Endodermal cell (in vitro differentiated cells): ENCODE results near the gene MTREX. TPM values are rescaled to one million over a fixed set of nuclear protein-coding genes. Genes with fewer than 3 reads are reported as not detected.

ENCODE experiments used
- DNase-seq: peaks from one replicate; pipeline ENCODE4 v3.0.0-alpha.2; 2017
- H3K27ac ChIP-seq: 2 replicates; pipeline ENCODE4 v1.5.1; 2013; ENCODE audit warnings: mild to moderate bottlenecking, low read depth, low read length, moderate library complexity
- H3K27me3 ChIP-seq: 2 replicates; pipeline ENCODE4 v1.6.1; 2013; ENCODE audit warnings: mild to moderate bottlenecking, low read length, moderate library complexity; ENCODE audit not compliant: insufficient read depth, control insufficient read depth, poor library complexity, severe bottlenecking
- H3K36me3 ChIP-seq: 2 replicates; pipeline ENCODE4 v1.7.0; 2013; ENCODE audit warnings: mild to moderate bottlenecking, low read length, moderate library complexity; ENCODE audit not compliant: control insufficient read depth, insufficient read depth
- H3K4me1 ChIP-seq: one replicate; pipeline ENCODE4 v1.7.0; 2013; ENCODE audit warnings: low read length; ENCODE audit not compliant: control insufficient read depth, insufficient read depth
- H3K4me3 ChIP-seq: 2 replicates; pipeline ENCODE4 v1.5.1; 2013; ENCODE audit warnings: mild to moderate bottlenecking, low read length, moderate library complexity
- H3K9ac ChIP-seq: 2 replicates; pipeline ENCODE4 v1.6.1; 2013; ENCODE audit warnings: mild to moderate bottlenecking, low read length, moderate library complexity; ENCODE audit not compliant: poor library complexity, severe bottlenecking; ENCODE audit errors: extremely low read depth
- H3K9me3 ChIP-seq: 2 replicates; pipeline ENCODE4 v1.6.1; 2013; ENCODE audit warnings: mild to moderate bottlenecking, low read length, moderate library complexity; ENCODE audit not compliant: control insufficient read depth
- H3K27ac Mint-ChIP-seq: 2 replicates; pipeline ENCODE4 v1.8.0; 2020; ENCODE audit warnings: mixed read lengths
- H3K27me3 Mint-ChIP-seq: 2 replicates; pipeline ENCODE4 v1.8.0; 2021; ENCODE audit warnings: mild to moderate bottlenecking, mixed read lengths; ENCODE audit not compliant: insufficient read depth
- H3K36me3 Mint-ChIP-seq: 2 replicates; pipeline ENCODE4 v1.8.0; 2020; ENCODE audit warnings: low read depth, mixed read lengths
- H3K4me1 Mint-ChIP-seq: 2 replicates; pipeline ENCODE4 v1.8.0; 2020; ENCODE audit warnings: mixed read lengths
- H3K4me3 Mint-ChIP-seq: 2 replicates; pipeline ENCODE4 v1.8.0; 2020; ENCODE audit warnings: mild to moderate bottlenecking, moderate library complexity, mixed read lengths
- H3K9me3 Mint-ChIP-seq: 2 replicates; pipeline ENCODE4 v1.8.0; 2020; ENCODE audit warnings: mild to moderate bottlenecking, mixed read lengths
- CTCF ChIP-seq: fragments of 200-600 bp; sonication (generic); conservative IDR thresholded peaks from 2 replicates; pipeline ENCODE4 v1.5.0; 2021; ENCODE audit warnings: antibody characterized with exemption, mild to moderate bottlenecking
- WGBS, 2 experiments: methylation state at CpG; one replicate each; pipeline versions ENCODE4 v1.1.5 to v1.1.7; 2013; ENCODE audit warnings: missing lambda C conversion rate in 2 of 2, mixed read lengths in 1 of 2; ENCODE audit not compliant: insufficient coverage in 1 of 2, insufficient read length in 1 of 2; 5-methylcytosine and 5-hydroxymethylcytosine counted together
- total RNA-seq, 2 donors: library from RNA; stranded (reverse); fragmentation: NEBNext Ultra II Directional in 1 of 2; extraction: Animal tissue kit (Norgen Biotek cat#: 25700) in 1 of 2; gene quantifications; 2 replicates in 1 of 2; 3 replicates in 1 of 2; pipeline ENCODE4 v1.2.1, GENCODE V29; 2021

Gene MTREX
- total RNA-seq, 2 donors from 2014 or later = 91.0 to 106 TPM

- no peak for TF ChIP-seq CTCF
- Mint-ChIP-seq H3K4me3 (no peak overlapping the region), H3K9me3 (peaks cover 5% of the 10 kb centered on the region), H3K36me3 (peaks cover 18% of the 10 kb centered on the region), H3K4me1 (no peaks in the 10 kb centered on the region), H3K27ac (no peak overlapping the region), H3K27me3 (no peaks in the 10 kb centered on the region)
- DNase-seq = peak; percentile 42
- Histone ChIP-seq H3K4me1 (no peaks in the 10 kb centered on the region), H3K36me3 (peaks cover 28% of the 10 kb centered on the region), H3K27me3 (no peaks in the 10 kb centered on the region), H3K9ac (peak overlapping the region; percentile 97), H3K4me3 (peak overlapping the region; percentile 94), H3K9me3 (peaks cover 20% of the 10 kb centered on the region), H3K27ac (peak overlapping the region; percentile 98)
- WGBS, 2 experiments = 25 to 36% methylated on average over 11 to 12 of the region's 12 CpGs
These were observed 977 bp upstream of the MTREX start for GRCh38 chr5:55306641-55307382.

DNA sequence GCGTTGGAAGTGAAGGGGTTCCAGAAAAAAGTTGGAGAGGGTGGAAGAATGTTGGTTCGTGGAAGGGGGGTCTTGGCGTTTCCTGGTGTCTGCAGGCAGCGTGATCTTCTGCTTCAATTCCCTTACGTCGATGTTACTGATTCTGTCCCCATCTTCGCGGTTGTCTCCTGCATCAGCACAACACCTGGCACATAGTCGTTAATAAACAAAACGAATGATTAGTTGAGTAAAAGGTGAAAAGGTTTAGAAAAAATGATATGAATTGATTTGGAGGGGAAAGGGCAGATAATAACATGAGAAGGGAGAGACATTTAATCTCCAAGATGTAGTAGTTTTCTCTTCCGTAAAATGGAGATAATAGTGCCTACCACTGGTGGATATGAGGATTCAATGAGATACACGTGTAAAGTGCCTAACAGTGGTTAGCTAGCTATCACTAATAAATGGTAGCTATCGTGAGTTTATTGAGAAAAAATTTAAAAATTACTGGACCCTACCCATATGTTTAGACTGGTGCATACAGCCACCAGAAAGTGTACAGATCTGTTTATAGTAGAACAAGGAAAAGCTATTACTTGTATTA lies 556 bp downstream of the MTREX start:
- DNase-seq = no peak
- peak; percentile 24 for TF ChIP-seq CTCF
- H3K4me1 Mint-ChIP-seq = no peaks in the 10 kb centered on the region

DNA sequence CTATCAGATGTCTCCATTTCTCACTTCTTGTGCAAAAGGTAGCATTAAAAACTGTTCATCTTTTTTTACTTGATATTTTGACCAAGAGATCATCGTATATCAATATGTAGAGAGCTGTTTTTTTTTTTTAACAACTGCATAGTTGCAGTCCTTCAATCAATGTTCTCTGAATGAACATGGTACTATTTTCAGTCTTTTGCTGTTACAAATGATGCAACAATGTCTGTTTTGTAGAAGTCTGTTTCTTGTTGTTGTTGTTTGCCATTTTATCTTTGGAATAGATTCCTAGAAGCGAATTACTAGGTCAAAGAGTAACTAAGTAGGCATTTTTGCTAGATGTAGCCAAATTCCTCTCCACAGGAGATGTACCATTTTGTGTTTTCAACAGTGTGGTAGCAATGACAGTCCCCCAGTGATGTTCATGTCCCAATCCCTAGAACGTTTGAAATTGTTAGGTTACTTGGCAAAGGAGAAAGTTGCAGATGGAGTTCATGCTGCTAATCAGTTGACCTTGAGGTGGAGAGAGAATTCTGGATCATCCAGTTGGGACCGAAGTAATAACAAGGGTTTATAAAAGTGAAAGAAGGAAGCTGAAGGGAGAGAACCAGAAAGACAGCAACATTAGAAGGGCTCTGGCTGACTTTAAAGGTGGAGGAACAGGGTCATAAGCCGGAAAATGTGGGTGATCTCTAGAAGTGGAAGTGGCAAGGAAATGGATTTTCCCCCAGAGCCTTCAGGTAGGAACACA lies 6.3 kb downstream of the MTREX start:
- Histone ChIP-seq H3K9ac (no peak overlapping the region), H3K4me1 (no peaks in the 10 kb centered on the region), H3K36me3 (peaks cover 36% of the 10 kb centered on the region), H3K4me3 (no peak overlapping the region), H3K27me3 (no peaks in the 10 kb centered on the region), H3K9me3 (peaks cover 38% of the 10 kb centered on the region), H3K27ac (no peak overlapping the region)
- WGBS, 2 experiments = 79 to 93% methylated on average over 3 to 5 of the region's 5 CpGs
- peak overlapping the region; percentile 31 for H3K27ac Mint-ChIP-seq
- H3K36me3 Mint-ChIP-seq = peaks cover 45% of the 10 kb centered on the region
- H3K4me1 Mint-ChIP-seq = peaks cover 5% of the 10 kb centered on the region
- no peak for TF ChIP-seq CTCF
- no peak for DNase-seq
- H3K27me3 Mint-ChIP-seq = no peaks in the 10 kb centered on the region
- H3K4me3 Mint-ChIP-seq = no peak overlapping the region
- peaks cover 10% of the 10 kb centered on the region for H3K9me3 Mint-ChIP-seq

More for the DNA sequence above, 556 bp downstream of the MTREX start:
- Histone ChIP-seq H3K9me3 (peaks cover 19% of the 10 kb centered on the region), H3K27me3 (no peaks in the 10 kb centered on the region), H3K4me3 (peak overlapping the region; percentile 94), H3K27ac (peak overlapping the region; percentile 98), H3K9ac (peak overlapping the region; percentile 97), H3K36me3 (peaks cover 25% of the 10 kb centered on the region), H3K4me1 (no peaks in the 10 kb centered on the region)
- H3K27ac Mint-ChIP-seq = no peak overlapping the region
- H3K36me3 Mint-ChIP-seq = peaks cover 17% of the 10 kb centered on the region
- 0% methylated on average over 3 to 13 of the region's 13 CpGs for WGBS, 2 experiments
- H3K4me3 Mint-ChIP-seq = no peak overlapping the region
- peaks cover 5% of the 10 kb centered on the region for H3K9me3 Mint-ChIP-seq
- H3K27me3 Mint-ChIP-seq = no peaks in the 10 kb centered on the region
